MM.1S (cell line): ENCODE measurements around the gene KCTD10.

Source experiments
- CTCF ChIP-seq: fragments of 300-600 bp; sonication (generic); IDR thresholded peaks from 2 replicates; pipeline ENCODE4 v1.5.1; 2016; ENCODE audit warnings: antibody characterized with exemption, low read length, mixed read lengths
- EZH2 ChIP-seq: fragments of 300-600 bp; sonication (generic); optimal IDR thresholded peaks from 2 replicates; pipeline ENCODE3; 2017; ENCODE audit warnings: low read depth, mild to moderate bottlenecking, antibody characterized with exemption, low read length, mixed read lengths
- EZH2phosphoT487 ChIP-seq: fragments of 300-600 bp; sonication (generic); IDR thresholded peaks from 2 replicates; pipeline ENCODE4 v1.6.1; 2018; ENCODE audit warnings: antibody characterized with exemption, low read length

GRCh38 chr12:109493090-109493489 lies 16.0 kb upstream of the KCTD10 start:
- TF ChIP-seq CTCF (no peak), EZH2 (no peak), EZH2phosphoT487 (no peak)
